GM12878 (cell line): ENCODE measurements around the gene RIPOR3. TPM values are rescaled to one million over a fixed set of nuclear protein-coding genes. Genes with fewer than 3 reads are reported as not detected.

Experiments used
- EP300 ChIP-seq, 2 experiments: fragments of 150-350 bp in 1 of 2; IDR thresholded peaks; 2 replicates each; pipeline ENCODE4 v1.6.1; 2011 to 2012; ENCODE audit warnings: low read depth in 2 of 2, low read length in 2 of 2, borderline replicate concordance in 1 of 2, improper control_type of control experiment in 1 of 2, inconsistent platforms in 1 of 2; ENCODE audit not compliant: control insufficient read depth in 1 of 2
- JUND ChIP-seq: IDR thresholded peaks from 2 replicates; pipeline ENCODE4 v1.6.1; 2012; ENCODE audit warnings: low read depth, mild to moderate bottlenecking, low read length, improper control_type of control experiment, moderate library complexity
- MTA2 ChIP-seq: fragments of 450-650 bp; IDR thresholded peaks from 2 replicates; pipeline ENCODE4 v1.6.1; 2016; ENCODE audit warnings: low read depth, mild to moderate bottlenecking, moderate library complexity
- MXI1 ChIP-seq: fragments of 150-350 bp; IDR thresholded peaks from 2 replicates; pipeline ENCODE4 v1.6.1; 2011; ENCODE audit warnings: low read depth, mild to moderate bottlenecking, inconsistent platforms, low read length, improper control_type of control experiment
- polyA plus RNA-seq, 11 experiments: library from polyadenylated mRNA; depleted of rRNA in 4 of 11; unstranded in 6 of 11; stranded (reverse) in 5 of 11; fragments of >200 nt; fragmentation: Nextera tagmentation in 4 of 11; fragmentation: Illumina TruSeq in 1 of 11; extraction: Ambion mirVana in 4 of 11; extraction: Trizol in 1 of 11; gene quantifications; 1 replicate in 1 of 11; 2 replicates in 10 of 11; pipeline versions ENCODE4 v1.2.1 to v1.2.3, GENCODE V29; 2011 to 2016; ENCODE audit warnings: inconsistent platforms in 2 of 11, missing spikeins in 2 of 11, low read depth in 1 of 11
- total RNA-seq, 4 experiments: library from RNA; depleted of rRNA in 3 of 4; stranded (reverse); fragments of >200 nt in 3 of 4; fragmentation: Illumina TruSeq in 1 of 4; extraction: Trizol in 1 of 4; gene quantifications; 2 replicates each; pipeline versions ENCODE4 v1.2.1 to v1.2.3, GENCODE V29; 2013 to 2021
- TF ChIP-seq, protein P1 (sequence below): IDR thresholded peaks from 2 replicates; pipeline ENCODE4 v1.6.1; 2012; ENCODE audit warnings: improper control_type of control experiment, low read depth, low read length; ENCODE audit not compliant: insufficient replicate concordance
- TF ChIP-seq, protein P2 (sequence below): fragments of 450-650 bp; IDR thresholded peaks from 2 replicates; pipeline ENCODE4 v1.6.1; 2018; ENCODE audit warnings: borderline replicate concordance, mild to moderate bottlenecking; ENCODE audit not compliant: partially characterized antibody

Gene RIPOR3
- total and polyA plus RNA-seq, 10 of the 15 experiments (the other 5 are each of a cell fraction or from before 2014, with no cell fraction given), result 0.04 to 0.55 (median 0.12) TPM; not detected in 6

DNA sequence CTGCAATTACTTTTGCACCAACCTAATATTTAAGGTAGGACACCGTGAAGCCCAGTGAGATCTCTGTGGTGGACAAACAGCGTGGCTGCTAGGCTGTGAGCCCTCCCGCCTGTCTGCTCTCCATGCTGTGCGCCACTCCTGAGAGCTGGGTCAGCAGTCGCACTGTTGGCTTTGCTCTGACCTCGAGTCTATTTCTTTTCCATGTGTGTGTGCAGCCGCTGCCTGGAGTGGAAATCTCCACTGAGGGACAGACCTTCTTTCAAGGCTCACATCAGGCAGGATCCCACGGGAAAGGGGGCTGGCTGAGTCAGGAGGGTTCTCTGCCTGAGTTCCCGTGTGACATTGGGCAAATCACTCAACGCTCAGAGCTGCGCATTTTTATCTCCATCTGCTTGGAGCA lies 27.1 kb downstream of the RIPOR3 start (continued):
- TF ChIP-seq, protein P1, sequence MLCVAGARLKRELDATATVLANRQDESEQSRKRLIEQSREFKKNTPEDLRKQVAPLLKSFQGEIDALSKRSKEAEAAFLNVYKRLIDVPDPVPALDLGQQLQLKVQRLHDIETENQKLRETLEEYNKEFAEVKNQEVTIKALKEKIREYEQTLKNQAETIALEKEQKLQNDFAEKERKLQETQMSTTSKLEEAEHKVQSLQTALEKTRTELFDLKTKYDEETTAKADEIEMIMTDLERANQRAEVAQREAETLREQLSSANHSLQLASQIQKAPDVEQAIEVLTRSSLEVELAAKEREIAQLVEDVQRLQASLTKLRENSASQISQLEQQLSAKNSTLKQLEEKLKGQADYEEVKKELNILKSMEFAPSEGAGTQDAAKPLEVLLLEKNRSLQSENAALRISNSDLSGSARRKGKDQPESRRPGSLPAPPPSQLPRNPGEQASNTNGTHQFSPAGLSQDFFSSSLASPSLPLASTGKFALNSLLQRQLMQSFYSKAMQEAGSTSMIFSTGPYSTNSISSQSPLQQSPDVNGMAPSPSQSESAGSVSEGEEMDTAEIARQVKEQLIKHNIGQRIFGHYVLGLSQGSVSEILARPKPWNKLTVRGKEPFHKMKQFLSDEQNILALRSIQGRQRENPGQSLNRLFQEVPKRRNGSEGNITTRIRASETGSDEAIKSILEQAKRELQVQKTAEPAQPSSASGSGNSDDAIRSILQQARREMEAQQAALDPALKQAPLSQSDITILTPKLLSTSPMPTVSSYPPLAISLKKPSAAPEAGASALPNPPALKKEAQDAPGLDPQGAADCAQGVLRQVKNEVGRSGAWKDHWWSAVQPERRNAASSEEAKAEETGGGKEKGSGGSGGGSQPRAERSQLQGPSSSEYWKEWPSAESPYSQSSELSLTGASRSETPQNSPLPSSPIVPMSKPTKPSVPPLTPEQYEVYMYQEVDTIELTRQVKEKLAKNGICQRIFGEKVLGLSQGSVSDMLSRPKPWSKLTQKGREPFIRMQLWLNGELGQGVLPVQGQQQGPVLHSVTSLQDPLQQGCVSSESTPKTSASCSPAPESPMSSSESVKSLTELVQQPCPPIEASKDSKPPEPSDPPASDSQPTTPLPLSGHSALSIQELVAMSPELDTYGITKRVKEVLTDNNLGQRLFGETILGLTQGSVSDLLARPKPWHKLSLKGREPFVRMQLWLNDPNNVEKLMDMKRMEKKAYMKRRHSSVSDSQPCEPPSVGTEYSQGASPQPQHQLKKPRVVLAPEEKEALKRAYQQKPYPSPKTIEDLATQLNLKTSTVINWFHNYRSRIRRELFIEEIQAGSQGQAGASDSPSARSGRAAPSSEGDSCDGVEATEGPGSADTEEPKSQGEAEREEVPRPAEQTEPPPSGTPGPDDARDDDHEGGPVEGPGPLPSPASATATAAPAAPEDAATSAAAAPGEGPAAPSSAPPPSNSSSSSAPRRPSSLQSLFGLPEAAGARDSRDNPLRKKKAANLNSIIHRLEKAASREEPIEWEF, result no peak
- no peak for TF ChIP-seq MXI1
- TF ChIP-seq EP300 (IDR thresholded peaks at IDR 0.05; ENCODE audit: borderline replicate concordance in 1 of 2, control insufficient read depth in 1 of 2, low read depth in 2 of 2, low read length in 2 of 2), result no peak
- TF ChIP-seq MTA2, result no peak
- TF ChIP-seq, protein P2, sequence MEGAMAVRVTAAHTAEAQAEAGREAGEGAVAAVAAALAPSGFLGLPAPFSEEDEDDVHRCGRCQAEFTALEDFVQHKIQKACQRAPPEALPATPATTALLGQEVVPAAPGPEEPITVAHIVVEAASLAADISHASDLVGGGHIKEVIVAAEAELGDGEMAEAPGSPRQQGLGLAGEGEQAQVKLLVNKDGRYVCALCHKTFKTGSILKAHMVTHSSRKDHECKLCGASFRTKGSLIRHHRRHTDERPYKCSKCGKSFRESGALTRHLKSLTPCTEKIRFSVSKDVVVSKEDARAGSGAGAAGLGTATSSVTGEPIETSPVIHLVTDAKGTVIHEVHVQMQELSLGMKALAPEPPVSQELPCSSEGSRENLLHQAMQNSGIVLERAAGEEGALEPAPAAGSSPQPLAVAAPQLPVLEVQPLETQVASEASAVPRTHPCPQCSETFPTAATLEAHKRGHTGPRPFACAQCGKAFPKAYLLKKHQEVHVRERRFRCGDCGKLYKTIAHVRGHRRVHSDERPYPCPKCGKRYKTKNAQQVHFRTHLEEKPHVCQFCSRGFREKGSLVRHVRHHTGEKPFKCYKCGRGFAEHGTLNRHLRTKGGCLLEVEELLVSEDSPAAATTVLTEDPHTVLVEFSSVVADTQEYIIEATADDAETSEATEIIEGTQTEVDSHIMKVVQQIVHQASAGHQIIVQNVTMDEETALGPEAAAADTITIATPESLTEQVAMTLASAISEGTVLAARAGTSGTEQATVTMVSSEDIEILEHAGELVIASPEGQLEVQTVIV, result no peak
- no peak for TF ChIP-seq JUND
- TF ChIP-seq, all 136 proteins: peak for 0
